HCT116 (cell line): ENCODE results near the gene WNT9A. TPM values are rescaled to one million over a fixed set of nuclear protein-coding genes. Genes with fewer than 3 reads are reported as not detected.

ENCODE experiments used
- ATAC-seq: fragments of 200-7000 bp; cut with Tn5 transposase; 2 replicates; pipeline ENCODE4 v1.9.1; 2020; ENCODE audit warnings: mild to moderate bottlenecking, moderate library complexity
- BruUV-seq: library from RNA; stranded (reverse); fragments of 400-500 nt; replicated peaks from 2 replicates; lab custom pipeline; 2021; lab: Mats Ljungman, UMichigan
- CTCF ChIA-PET: fragments of 300-600 bp; sonication (Branson Sonifier 250); formaldehyde crosslinking; loops from one replicate; lab custom pipeline; 2021; ENCODE audit warnings: antibody characterized with exemption; lab: Charles Lee
- POLR2A ChIA-PET: fragments of 300-600, 350-600 bp; sonication (Branson Sonifier 250); formaldehyde crosslinking; loops from one replicate; lab custom pipeline; 2021; ENCODE audit warnings: antibody characterized with exemption; lab: Charles Lee
- RAD21 ChIA-PET, 2 experiments: fragments of 300-600 bp; sonication (Branson Sonifier 250); formaldehyde crosslinking; loops; one replicate each; lab custom pipeline; 2023; ENCODE audit warnings: low total read pairs in 2 of 2; ENCODE audit not compliant: uncharacterized antibody in 2 of 2, unreplicated experiment in 2 of 2, low non-redundant PET in 1 of 2; lab: Charles Lee
- DNase-seq: peaks from one replicate; pipeline ENCODE4 v3.0.0-alpha.2; 2010; ENCODE audit warnings: low read depth, low spot score
- H2AFZ ChIP-seq: fragments of 200-600 bp; shearing (Covaris generic), sonication (generic); 2 replicates; pipeline ENCODE4 v1.6.1; 2017; ENCODE audit warnings: low read depth, mixed run types, mixed read lengths, antibody characterized with exemption, low read length; ENCODE audit not compliant: poor library complexity, severe bottlenecking
- H3K27ac ChIP-seq: 2 replicates; pipeline ENCODE4 v1.5.1; 2012; ENCODE audit warnings: low read depth, low read length
- H3K27me3 ChIP-seq: fragments of 200-600 bp; sonication (generic); 2 replicates; pipeline ENCODE4 v1.6.1; 2016; ENCODE audit warnings: mixed run types, low read length, mixed read lengths; ENCODE audit not compliant: insufficient read depth
- H3K36me3 ChIP-seq, 2 experiments: fragments of 200-500 bp in 1 of 2; fragments of 200-600 bp in 1 of 2; sonication (Bioruptor generic) in 1 of 2; sonication (generic) in 1 of 2; 2 replicates each; pipeline versions ENCODE4 v1.5.1 to v1.6.1; 2014 to 2016; ENCODE audit warnings: low read length in 2 of 2, inconsistent platforms in 1 of 2, mixed read lengths in 1 of 2, mixed run types in 1 of 2; ENCODE audit not compliant: insufficient read depth in 2 of 2, control insufficient read depth in 1 of 2
- H3K4me1 ChIP-seq, 2 experiments: fragments of 200-600 bp in 1 of 2; sonication (generic) in 1 of 2; 2 replicates each; pipeline versions ENCODE4 v1.5.1 to v1.6.1; 2012 to 2017; ENCODE audit warnings: low read length in 2 of 2, inconsistent platforms in 1 of 2, mild to moderate bottlenecking in 1 of 2, mixed read lengths in 1 of 2, mixed run types in 1 of 2, moderate library complexity in 1 of 2; ENCODE audit not compliant: insufficient read depth in 2 of 2, control insufficient read depth in 1 of 2
- H3K4me2 ChIP-seq: fragments of 200-600 bp; sonication (generic); 2 replicates; pipeline ENCODE4 v1.6.1; 2017; ENCODE audit warnings: mixed run types, low read length, mixed read lengths
- H3K4me3 ChIP-seq, 2 experiments: fragments of 200-600 bp in 1 of 2; sonication (generic) in 1 of 2; replicated peaks in 1 of 2; 2 replicates each; pipeline ENCODE4 v1.5.1; 2011 to 2016; ENCODE audit warnings: low read length in 2 of 2, control low read depth in 1 of 2, low read depth in 1 of 2, mild to moderate bottlenecking in 1 of 2, mixed read lengths in 1 of 2, mixed run types in 1 of 2
- H3K79me2 ChIP-seq: fragments of 200-600 bp; sonication (generic); 2 replicates; pipeline ENCODE4 v1.6.1; 2017; ENCODE audit warnings: mild to moderate bottlenecking, mixed run types, low read length, moderate library complexity, mixed read lengths; ENCODE audit not compliant: insufficient read depth
- H3K9ac ChIP-seq: fragments of 200-600 bp; sonication (generic); 2 replicates; pipeline ENCODE4 v1.6.1; 2016; ENCODE audit warnings: low read length, mixed read lengths
- H3K9me2 ChIP-seq: fragments of 200-600 bp; sonication (generic), shearing (Covaris generic); 2 replicates; pipeline ENCODE4 v1.6.1; 2017; ENCODE audit warnings: mixed run types, mild to moderate bottlenecking, moderate library complexity; ENCODE audit not compliant: insufficient read depth
- H3K9me3 ChIP-seq, 2 experiments: fragments of 200-500 bp in 1 of 2; fragments of 200-600 bp in 1 of 2; sonication (Bioruptor generic) in 1 of 2; sonication (generic) in 1 of 2; 2 replicates each; pipeline ENCODE4 v1.6.1; 2014 to 2017; ENCODE audit warnings: low read length in 2 of 2, mixed read lengths in 2 of 2, inconsistent platforms in 1 of 2, low read depth in 1 of 2, mild to moderate bottlenecking in 1 of 2, mixed run types in 1 of 2, moderate library complexity in 1 of 2; ENCODE audit not compliant: control insufficient read depth in 1 of 2, insufficient read depth in 1 of 2
- H4K20me1 ChIP-seq: fragments of 200-600 bp; sonication (generic), shearing (Covaris generic); 2 replicates; pipeline ENCODE4 v1.6.1; 2017; ENCODE audit warnings: mixed run types, mild to moderate bottlenecking, moderate library complexity; ENCODE audit not compliant: insufficient read depth
- FOSL1 ChIP-seq: IDR thresholded peaks from 2 replicates; pipeline ENCODE4 v1.6.1; 2012; ENCODE audit warnings: low read depth
- JUND ChIP-seq: IDR thresholded peaks from 2 replicates; pipeline ENCODE4 v1.6.1; 2012
- POLR2AphosphoS5 ChIP-seq: IDR thresholded peaks from 2 replicates; pipeline ENCODE4 v1.6.1; 2011; ENCODE audit warnings: mild to moderate bottlenecking, low read depth, low read length, moderate library complexity
- SIN3A ChIP-seq: IDR thresholded peaks from 2 replicates; pipeline ENCODE4 v1.6.1; 2012; ENCODE audit warnings: low read depth
- TCF7L2 ChIP-seq: IDR thresholded peaks from 2 replicates; pipeline ENCODE4 v1.7.0; 2011; ENCODE audit warnings: borderline replicate concordance, inconsistent platforms; ENCODE audit not compliant: insufficient read depth, insufficient read length; ENCODE audit errors: extremely low read depth
- YY1 ChIP-seq: IDR thresholded peaks from 2 replicates; pipeline ENCODE4 v1.6.1; 2011; ENCODE audit warnings: low read length, low read depth, moderate library complexity, mild to moderate bottlenecking; ENCODE audit not compliant: insufficient replicate concordance; ENCODE audit errors: extremely low read depth
- ZBTB33 ChIP-seq: IDR thresholded peaks from 2 replicates; pipeline ENCODE4 v1.6.1; 2011; ENCODE audit warnings: mild to moderate bottlenecking, low read length, moderate library complexity; ENCODE audit not compliant: insufficient replicate concordance; ENCODE audit errors: extremely low read depth
- intact Hi-C: fragments of 100-400 bp; cut with micrococcal nuclease; formaldehyde crosslinking; loops from 2 replicates; pipeline ENCODE4 v1.10.0; 2022
- total RNA-seq: library from RNA; stranded (reverse); gene quantifications from one replicate; pipeline ENCODE4 v1.2.1, GENCODE V29; 2021; ENCODE audit not compliant: unreplicated experiment

Gene WNT9A
- total RNA-seq, 1 experiment from 2014 or later = 5.6 TPM

GRCh38 chr1:227942021-227942715, 5.6 kb downstream of the WNT9A start:
- Histone ChIP-seq H3K4me1 (peaks cover 14 to 36% of the 10 kb centered on the region in 2 experiments), H3K27ac (no peak overlapping the region), H3K4me2 (no peak overlapping the region), H3K9ac (no peak overlapping the region), H2AFZ (no peak overlapping the region), H3K9me3 (no peaks in the 10 kb centered on the region), H3K36me3 (no peaks in the 10 kb centered on the region), H3K79me2 (peaks cover 23% of the 10 kb centered on the region; the same call in 1 of the 2 replicates), H3K27me3 (no peaks in the 10 kb centered on the region), H3K4me3 (no peak overlapping the region), H4K20me1 (no peaks in the 10 kb centered on the region), H3K9me2 (no peaks in the 10 kb centered on the region)
- intact Hi-C loops = no loop called here
- ChIA-PET CTCF (no interaction called here), POLR2A (no interaction called here), RAD21 (no interaction called here)
- BruUV-seq = no TSS peak
- TF ChIP-seq ZBTB33 = no peak
- TF ChIP-seq FOSL1 = no peak
- TF ChIP-seq TCF7L2 = no peak
- TF ChIP-seq JUND = no peak
- TF ChIP-seq POLR2AphosphoS5 = no peak
- no peak for TF ChIP-seq SIN3A
- no peak for TF ChIP-seq YY1
- DNase-seq (no peak), ATAC-seq (no peak)
